Stimulated activated CD4-positive, alpha-beta T cell treated with anti-CD3 and anti-CD28 coated beads, Interleukin-2, amount 100 ng/mL, for 24 hours (primary cell): Measurements from ENCODE around the gene MAX.
"Not testable (repeated sequence)": the region's sequence is repeated elsewhere in the genome, so short reads cannot be mapped to it uniquely, and the experiment has no call there.

Experiments
- DNase-seq, 2 donors: peaks; one replicate each; pipeline ENCODE4 v3.0.0-alpha.2; 2020

MAX gene

GRCh38 chr14:65032319-65032718, 70.0 kb downstream of the MAX start:
- DNase-seq = no peak

DNA sequence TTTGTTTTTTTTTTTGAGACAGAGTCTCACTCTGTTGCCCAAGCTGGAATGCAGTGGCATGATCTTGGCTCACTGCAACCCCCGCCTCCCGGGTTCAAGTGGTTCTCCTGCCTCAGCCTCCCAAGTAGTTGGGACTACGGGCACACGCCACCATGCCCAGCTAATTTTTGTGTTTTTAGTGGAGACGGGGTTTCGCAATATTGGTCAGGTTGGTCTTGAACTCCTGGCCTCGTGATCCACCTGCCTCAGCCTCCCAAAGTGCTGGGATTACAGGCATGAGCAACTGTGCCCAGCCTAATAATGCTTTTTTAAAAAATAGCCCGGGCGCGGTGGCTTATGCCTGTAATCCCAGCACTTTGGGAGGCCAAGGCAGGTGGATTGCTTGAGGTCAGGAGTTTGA, 71.0 kb downstream of the MAX start:
- not testable (repeated sequence) for DNase-seq

- DNase-seq = no peak
These were observed 73.4 kb downstream of the MAX start for GRCh38 chr14:65028937-65029336.

- no peak for DNase-seq
These were observed 75.1 kb downstream of the MAX start for GRCh38 chr14:65027127-65027799.

GRCh38 chr14:65026526-65026925, 75.8 kb downstream of the MAX start:
- no peak for DNase-seq

GRCh38 chr14:65025818-65026217, 76.5 kb downstream of the MAX start:
- DNase-seq = no peak
